HG03460 (cell line): ENCODE data around the gene KIF26B.
"Not testable (repeated sequence)": the region's sequence is repeated elsewhere in the genome, so short reads cannot be mapped to it uniquely, and the experiment has no call there.

ENCODE experiments used
- ATAC-seq: cut with Tn5 transposase; IDR thresholded peaks from one replicate; pipeline ENCODE4 v1.9.1; 2021; ENCODE audit not compliant: unreplicated experiment

The KIF26B gene

GRCh38 chr1:245345191-245345884, 190.6 kb downstream of the KIF26B start:
- ATAC-seq: no peak

GRCh38 chr1:245348626-245349025, 193.8 kb downstream of the KIF26B start:
- ATAC-seq: no peak

- ATAC-seq: no peak
Observed at GRCh38 chr1:245353411-245353810, 198.6 kb downstream of the KIF26B start.

GRCh38 chr1:245353915-245354775, 199.4 kb downstream of the KIF26B start:
- no peak for ATAC-seq

GRCh38 chr1:245355851-245356630, 201.3 kb downstream of the KIF26B start:
- not testable (repeated sequence) for ATAC-seq

GRCh38 chr1:245356891-245357585, 202.3 kb downstream of the KIF26B start:
- ATAC-seq: no peak

- not testable (repeated sequence) for ATAC-seq
Observed at GRCh38 chr1:245359101-245359680, 204.4 kb downstream of the KIF26B start.

GRCh38 chr1:245361065-245361464, 206.3 kb downstream of the KIF26B start:
- no peak for ATAC-seq

GRCh38 chr1:245361951-245362350, 207.2 kb downstream of the KIF26B start:
- ATAC-seq: no peak

GRCh38 chr1:245363461-245364200, 208.8 kb downstream of the KIF26B start:
- no peak for ATAC-seq

- ATAC-seq: no peak
Observed at GRCh38 chr1:245365095-245366020, 210.6 kb downstream of the KIF26B start.

GRCh38 chr1:245366886-245367285, 212.1 kb downstream of the KIF26B start:
- ATAC-seq: no peak

GRCh38 chr1:245370175-245370825, 215.5 kb downstream of the KIF26B start:
- no peak for ATAC-seq

GRCh38 chr1:245370905-245371581, 216.3 kb downstream of the KIF26B start:
- no peak for ATAC-seq

GRCh38 chr1:245373131-245373530, 218.3 kb downstream of the KIF26B start:
- no peak for ATAC-seq

GRCh38 chr1:245375789-245376460, 221.1 kb downstream of the KIF26B start:
- no peak for ATAC-seq

GRCh38 chr1:245377854-245378253, 223.1 kb downstream of the KIF26B start:
- no peak for ATAC-seq
